GM12873 (cell line): Measurements from ENCODE around the gene BCO1.
A peak's percentile ranks its signal among the peaks of the same experiment; 100 is the strongest.

Source experiments
- CTCF ChIP-seq: IDR thresholded peaks from 2 replicates; pipeline ENCODE4 v1.5.1; 2012; ENCODE audit warnings: low read depth, mild to moderate bottlenecking, moderate library complexity, low read length, control low read depth; ENCODE audit not compliant: insufficient read depth; ENCODE audit errors: missing control alignments

BCO1 gene

GRCh38 chr16:81313701-81314602 lies 75.5 kb downstream of the BCO1 start:
- no peak for TF ChIP-seq CTCF

- no peak for TF ChIP-seq CTCF
Observed at GRCh38 chr16:81314603-81315270, 76.2 kb downstream of the BCO1 start, which contains the start of gene GAN. GAN (plus strand) TSS chr16:81314962; CDS start chr16:81315114, 152 bp downstream.

- TF ChIP-seq CTCF: peak; percentile 3
Observed at GRCh38 chr16:81315271-81316175, 77.0 kb downstream of the BCO1 start.

GRCh38 chr16:81316176-81316496 lies 77.6 kb downstream of the BCO1 start:
- TF ChIP-seq CTCF: no peak

GRCh38 chr16:81318711-81319110 lies 80.2 kb downstream of the BCO1 start:
- TF ChIP-seq CTCF: no peak

- no peak for TF ChIP-seq CTCF
Observed at GRCh38 chr16:81319221-81319912, 80.9 kb downstream of the BCO1 start.
